Frontal cortex (tissue), 1 donor: ENCODE measurements around the gene LCA5. TPM values are rescaled to one million over a fixed set of nuclear protein-coding genes. Genes with fewer than 3 reads are reported as not detected.

Experiments used
- small RNA-seq: library from RNA; depleted of rRNA; stranded (forward); fragments of <200 nt; gene quantifications from one replicate; pipeline ENCODE3, GENCODE V24; 2014
- total RNA-seq: library from RNA; depleted of rRNA; stranded (reverse); fragments of >200 nt; gene quantifications from one replicate; pipeline ENCODE4 v1.2.3, GENCODE V29; 2014

The LCA5 gene
- total RNA-seq, 1 donor from 2014 or later = 14.3 TPM

Small RNA genes lying within 50 kb of the gene (small RNA-seq; reads per million reads assigned to genes)
- gene DBIP1 = not detected

Other genes starting within 250 kb of the LCA5 start
- gene SH3BGRL2, start 93.9 kb upstream of the LCA5 start, total RNA-seq = 23.6 TPM